Osteocyte (in vitro differentiated cells): Measurements from ENCODE around the gene VEPH1. TPM values are rescaled to one million over a fixed set of nuclear protein-coding genes. Genes with fewer than 3 reads are reported as not detected.

Source experiments
- DNase-seq: peaks from one replicate; pipeline ENCODE4 v3.0.0; 2021; ENCODE audit warnings: mixed read lengths; ENCODE audit not compliant: unreplicated experiment; ENCODE audit errors: extremely low spot score
- H3K27ac Mint-ChIP-seq: one replicate; pipeline ENCODE4 v1.8.0; 2021; ENCODE audit warnings: mild to moderate bottlenecking, mixed read lengths; ENCODE audit not compliant: unreplicated experiment
- H3K27me3 Mint-ChIP-seq: one replicate; pipeline ENCODE4 v1.8.0; 2021; ENCODE audit warnings: mixed read lengths; ENCODE audit not compliant: unreplicated experiment
- H3K36me3 Mint-ChIP-seq: one replicate; pipeline ENCODE4 v1.8.0; 2021; ENCODE audit warnings: mixed read lengths; ENCODE audit not compliant: unreplicated experiment
- H3K4me1 Mint-ChIP-seq: one replicate; pipeline ENCODE4 v1.8.0; 2021; ENCODE audit warnings: mixed read lengths; ENCODE audit not compliant: unreplicated experiment
- H3K4me3 Mint-ChIP-seq: one replicate; pipeline ENCODE4 v1.8.0; 2021; ENCODE audit warnings: mild to moderate bottlenecking, moderate library complexity, mixed read lengths; ENCODE audit not compliant: unreplicated experiment
- H3K9me3 Mint-ChIP-seq: one replicate; pipeline ENCODE4 v1.8.0; 2021; ENCODE audit warnings: mixed read lengths; ENCODE audit not compliant: unreplicated experiment
- CTCF ChIP-seq: fragments of 200-600 bp; sonication (generic); IDR thresholded peaks from 2 replicates; pipeline ENCODE4 v1.5.0; 2021; ENCODE audit warnings: antibody characterized with exemption, mild to moderate bottlenecking, moderate library complexity
- total RNA-seq: library from RNA; stranded (reverse); gene quantifications from 2 replicates; pipeline ENCODE4 v1.2.1, GENCODE V29; 2021

Gene VEPH1
- total RNA-seq, 1 donor from 2014 or later, result 0.46 TPM

GRCh38 chr3:157493627-157494550, 9.3 kb downstream of the VEPH1 start:
- no peaks in the 10 kb centered on the region for H3K9me3 Mint-ChIP-seq
- H3K27me3 Mint-ChIP-seq, result no peaks in the 10 kb centered on the region
- peak; percentile 74 for TF ChIP-seq CTCF
- no peak for DNase-seq
- no peak overlapping the region for H3K4me3 Mint-ChIP-seq
- peaks cover 24% of the 10 kb centered on the region for H3K4me1 Mint-ChIP-seq
- no peaks in the 10 kb centered on the region for H3K36me3 Mint-ChIP-seq
- peak overlapping the region; percentile 43 for H3K27ac Mint-ChIP-seq

GRCh38 chr3:157491136-157491535, 12.1 kb downstream of the VEPH1 start:
- Mint-ChIP-seq H3K4me3 (no peak overlapping the region), H3K4me1 (peaks cover 22% of the 10 kb centered on the region), H3K36me3 (no peaks in the 10 kb centered on the region), H3K9me3 (no peaks in the 10 kb centered on the region), H3K27ac (no peak overlapping the region), H3K27me3 (no peaks in the 10 kb centered on the region)
- no peak for TF ChIP-seq CTCF
- no peak for DNase-seq

- no peaks in the 10 kb centered on the region for H3K4me1 Mint-ChIP-seq
- no peak for TF ChIP-seq CTCF
- H3K27ac Mint-ChIP-seq, result no peak overlapping the region
- no peaks in the 10 kb centered on the region for H3K9me3 Mint-ChIP-seq
- no peak for DNase-seq
- H3K4me3 Mint-ChIP-seq, result no peak overlapping the region
- H3K36me3 Mint-ChIP-seq, result no peaks in the 10 kb centered on the region
- H3K27me3 Mint-ChIP-seq, result no peaks in the 10 kb centered on the region
These were observed 15.1 kb downstream of the VEPH1 start for GRCh38 chr3:157488144-157488543.

GRCh38 chr3:157487339-157487738, 15.9 kb downstream of the VEPH1 start:
- TF ChIP-seq CTCF, result no peak
- DNase-seq, result no peak
- H3K4me1 Mint-ChIP-seq, result no peaks in the 10 kb centered on the region
- no peak overlapping the region for H3K4me3 Mint-ChIP-seq
- H3K36me3 Mint-ChIP-seq, result no peaks in the 10 kb centered on the region
- no peaks in the 10 kb centered on the region for H3K27me3 Mint-ChIP-seq
- no peak overlapping the region for H3K27ac Mint-ChIP-seq
- no peaks in the 10 kb centered on the region for H3K9me3 Mint-ChIP-seq

DNA sequence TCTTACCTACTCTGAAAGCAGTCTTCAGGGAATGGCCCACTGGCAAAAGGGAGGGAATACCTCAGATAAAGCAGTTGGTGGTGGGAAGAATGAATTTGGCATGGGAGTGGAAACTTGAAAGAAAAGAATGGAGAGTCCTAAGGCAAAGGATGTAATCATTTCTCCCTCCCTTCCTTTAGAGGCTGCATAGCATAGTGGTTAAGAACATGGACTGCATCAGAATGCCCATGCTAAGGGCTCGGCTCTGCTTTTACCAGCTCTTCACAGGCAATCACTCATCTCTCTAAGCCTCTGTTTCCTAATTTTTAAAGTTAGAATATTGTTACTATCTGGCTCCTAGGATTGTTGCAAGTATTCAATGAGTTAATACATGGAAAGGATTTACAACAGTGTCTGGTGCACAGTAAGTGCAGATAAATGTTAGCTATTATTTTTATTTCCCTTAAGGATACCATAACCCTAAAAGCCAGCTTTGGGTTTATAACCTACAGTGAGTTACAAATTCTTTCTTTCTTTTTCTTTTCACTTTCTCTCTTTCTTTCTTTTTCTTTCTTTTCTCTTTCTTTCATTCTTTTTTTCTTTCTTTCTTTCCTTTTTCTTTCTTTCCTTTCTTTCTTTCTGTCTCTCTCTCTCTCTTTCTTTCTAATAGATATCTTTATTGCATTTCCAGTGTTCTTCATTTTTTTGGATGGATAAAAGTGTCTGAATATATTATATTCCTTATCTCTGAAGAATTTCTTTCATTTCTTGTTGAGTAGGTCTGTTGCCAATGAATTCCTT, 23.6 kb downstream of the VEPH1 start:
- Mint-ChIP-seq H3K4me3 (no peak overlapping the region), H3K9me3 (no peaks in the 10 kb centered on the region), H3K4me1 (no peaks in the 10 kb centered on the region), H3K36me3 (no peaks in the 10 kb centered on the region), H3K27ac (no peak overlapping the region), H3K27me3 (no peaks in the 10 kb centered on the region)
- DNase-seq, result no peak
- TF ChIP-seq CTCF, result no peak
